ENCODE data around the gene CCDC82.

CCDC82 gene

DNA sequence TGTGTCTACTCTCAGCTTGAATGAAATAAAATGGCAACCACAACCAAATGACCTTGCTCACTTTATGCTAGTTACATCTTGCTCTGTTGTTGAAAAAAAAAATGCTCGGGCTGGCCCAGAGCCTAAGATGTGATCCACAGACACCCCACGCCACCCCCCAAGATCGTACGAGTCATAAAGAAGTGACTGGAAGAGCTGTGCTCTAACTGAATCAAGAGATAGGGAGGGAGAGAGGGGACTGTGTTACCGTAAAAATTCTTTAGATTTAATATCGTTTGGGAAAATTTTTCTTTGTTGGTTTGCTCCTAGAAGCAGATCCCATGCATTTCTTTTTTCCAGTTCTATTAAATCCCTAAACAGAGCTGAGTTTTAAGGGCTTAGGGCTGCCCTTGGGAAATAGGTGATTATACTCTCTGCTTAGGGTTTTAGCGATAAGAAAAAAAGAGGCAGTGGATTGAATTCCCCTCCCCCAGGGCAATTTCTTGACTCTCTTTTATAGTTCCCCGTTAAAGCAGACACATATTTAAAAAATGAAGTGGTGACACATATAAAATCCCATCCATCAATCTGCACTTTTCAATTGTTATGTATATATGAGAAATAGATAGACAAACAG lies 61.2 kb downstream of the CCDC82 start:
- Histone ChIP-seq H3K4me1 (ENCODE audit: control insufficient read depth in 1 of 2, insufficient read depth in 2 of 2, low read length in 2 of 2) (peaks cover 12 to 27% of the 10 kb centered on the region in 2 donors), H3K9me3 (ENCODE audit: control insufficient read depth in 1 of 2, low read length in 2 of 2) (no peaks in the 10 kb centered on the region), H3K4me3 (ENCODE audit: low read depth in 1 of 2, low read length in 2 of 2) (no peak overlapping the region), H3K27me3 (ENCODE audit: low read depth, low read length) (no peaks in the 10 kb centered on the region), H3K36me3 (ENCODE audit: control insufficient read depth in 1 of 2, insufficient read depth in 2 of 2, low read length in 2 of 2) (no peaks in the 10 kb centered on the region), H3K27ac (ENCODE audit: low read length) (no peak overlapping the region)

DNA sequence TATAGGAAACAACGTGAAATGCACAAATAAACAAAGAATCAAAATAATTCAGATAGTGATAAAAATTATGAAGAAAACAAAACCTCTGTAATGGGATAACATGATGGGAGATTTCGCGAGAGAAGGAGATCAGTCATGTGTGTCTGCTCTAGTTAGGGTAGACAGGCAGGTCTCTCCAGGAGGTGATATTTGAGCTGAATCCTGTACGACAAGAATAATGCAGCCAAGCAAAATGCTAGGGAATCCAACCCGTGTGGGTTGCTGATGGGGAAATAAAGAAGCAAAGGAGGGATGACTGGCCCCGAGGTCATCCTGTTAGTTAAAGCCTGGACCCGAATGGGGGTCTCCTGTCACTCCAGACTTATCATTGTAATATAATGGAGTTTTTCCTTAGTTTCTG lies 62.8 kb downstream of the CCDC82 start:
- Histone ChIP-seq H3K27me3 (ENCODE audit: low read depth, low read length) (no peaks in the 10 kb centered on the region), H3K9me3 (ENCODE audit: control insufficient read depth in 1 of 2, low read length in 2 of 2) (no peaks in the 10 kb centered on the region), H3K36me3 (ENCODE audit: control insufficient read depth in 1 of 2, insufficient read depth in 2 of 2, low read length in 2 of 2) (no peaks in the 10 kb centered on the region), H3K4me1 (ENCODE audit: control insufficient read depth in 1 of 2, insufficient read depth in 2 of 2, low read length in 2 of 2) (peaks cover 4 to 21% of the 10 kb centered on the region in 2 donors), H3K4me3 (ENCODE audit: low read depth in 1 of 2, low read length in 2 of 2) (no peak overlapping the region), H3K27ac (ENCODE audit: low read length) (no peak overlapping the region)

DNA sequence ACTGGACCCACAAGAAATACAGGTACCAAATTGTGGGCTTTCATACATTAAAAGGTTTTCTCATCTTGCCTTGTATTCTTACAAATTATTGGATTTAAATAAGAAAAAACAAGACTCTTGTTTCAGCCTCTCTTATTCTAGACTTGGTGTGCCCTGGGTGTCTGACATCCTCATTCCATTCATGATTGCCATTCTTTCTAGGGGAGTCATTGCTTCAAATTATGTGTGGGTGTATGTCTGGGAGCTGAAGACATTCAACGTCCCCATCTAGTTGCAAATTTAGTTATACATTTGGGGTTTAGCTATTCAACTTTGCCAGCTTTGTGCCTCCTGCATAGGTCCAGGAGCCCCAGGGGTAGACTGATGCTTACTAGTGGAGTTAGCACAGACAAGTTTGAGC lies 64.8 kb downstream of the CCDC82 start:
- H3K4me1 ChIP-seq (ENCODE audit: control insufficient read depth in 1 of 2, insufficient read depth in 2 of 2, low read length in 2 of 2) = peaks cover 7 to 20% of the 10 kb centered on the region in 2 donors
- no peak overlapping the region for H3K27ac ChIP-seq (ENCODE audit: low read length)
- H3K27me3 ChIP-seq (ENCODE audit: low read depth, low read length) = no peaks in the 10 kb centered on the region

DNA sequence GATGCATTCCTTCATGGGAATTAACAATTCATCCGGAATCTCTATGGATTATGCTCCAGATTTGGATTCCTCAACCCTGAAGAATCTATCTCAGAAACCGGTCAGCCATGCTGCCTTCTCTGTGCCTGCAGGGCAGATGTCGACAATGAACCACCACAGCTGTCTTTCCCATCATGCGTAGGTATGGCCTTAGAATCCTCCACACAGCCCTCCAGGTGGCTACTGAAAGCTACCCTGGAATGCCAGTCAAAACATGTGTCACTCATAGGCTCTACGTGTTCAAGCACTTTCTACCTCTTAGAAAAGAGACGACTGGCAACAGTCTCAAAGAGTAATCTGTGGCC lies 66.1 kb downstream of the CCDC82 start:
- no peaks in the 10 kb centered on the region for H3K27me3 ChIP-seq (ENCODE audit: low read depth, low read length)
- no peak overlapping the region for H3K4me3 ChIP-seq (ENCODE audit: low read depth in 1 of 2, low read length in 2 of 2)
- no peaks in the 10 kb centered on the region for H3K9me3 ChIP-seq (ENCODE audit: control insufficient read depth in 1 of 2, low read length in 2 of 2)
- no peaks in the 10 kb centered on the region for H3K36me3 ChIP-seq (ENCODE audit: control insufficient read depth in 1 of 2, insufficient read depth in 2 of 2, low read length in 2 of 2)
- H3K27ac ChIP-seq (ENCODE audit: low read length) = no peak overlapping the region
- H3K4me1 ChIP-seq (ENCODE audit: control insufficient read depth in 1 of 2, insufficient read depth in 2 of 2, low read length in 2 of 2) = peaks cover 4 to 15% of the 10 kb centered on the region in 2 donors

More for the DNA sequence above, 64.8 kb downstream of the CCDC82 start:
- no peaks in the 10 kb centered on the region for H3K9me3 ChIP-seq (ENCODE audit: control insufficient read depth in 1 of 2, low read length in 2 of 2)
- H3K4me3 ChIP-seq (ENCODE audit: low read depth in 1 of 2, low read length in 2 of 2) = no peak overlapping the region
- no peaks in the 10 kb centered on the region for H3K36me3 ChIP-seq (ENCODE audit: control insufficient read depth in 1 of 2, insufficient read depth in 2 of 2, low read length in 2 of 2)

DNA sequence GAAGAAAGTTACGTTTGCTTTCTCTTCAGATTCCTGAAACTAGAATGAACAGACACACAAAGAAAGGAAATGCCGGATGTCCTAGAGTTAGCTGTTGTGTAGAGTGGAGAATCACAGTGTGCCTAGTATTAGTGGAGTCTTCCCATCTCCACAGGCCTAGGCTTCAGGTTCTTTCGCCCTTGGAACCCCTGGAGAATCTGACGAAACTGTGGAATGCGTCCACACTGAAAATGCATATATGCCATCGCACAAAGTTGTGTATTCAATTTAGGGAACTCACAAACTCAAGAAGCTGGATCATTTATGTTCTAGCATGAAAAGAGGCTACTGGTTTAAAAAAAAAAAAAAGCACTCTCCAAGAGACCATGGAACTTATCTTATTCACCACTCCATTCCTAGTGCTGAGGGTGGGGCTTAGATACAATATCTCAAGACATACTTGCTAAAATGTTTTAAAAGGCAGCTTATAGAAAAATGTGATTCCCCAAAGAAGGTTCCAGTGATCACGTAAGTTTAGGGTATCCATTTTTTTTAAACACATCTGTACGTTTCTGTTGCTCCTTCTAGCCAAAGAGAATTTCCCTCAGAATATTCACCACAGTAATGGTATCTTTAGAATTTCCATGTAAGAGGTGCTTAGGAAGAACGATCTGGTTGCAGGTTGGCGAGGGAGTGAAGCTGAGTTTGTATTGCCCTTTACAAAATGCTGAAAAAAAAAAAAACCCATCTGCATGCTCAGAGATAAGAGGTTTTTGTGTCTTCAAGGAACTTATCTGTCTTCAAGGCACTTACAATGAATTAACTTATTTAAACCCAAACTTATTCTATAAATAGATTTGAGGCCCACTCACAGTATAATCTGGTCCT lies 66.7 kb downstream of the CCDC82 start:
- no peak overlapping the region for H3K27ac ChIP-seq (ENCODE audit: low read length)
- H3K4me1 ChIP-seq (ENCODE audit: control insufficient read depth in 1 of 2, insufficient read depth in 2 of 2, low read length in 2 of 2) = peaks cover 5 to 17% of the 10 kb centered on the region in 2 donors
- H3K4me3 ChIP-seq (ENCODE audit: low read depth in 1 of 2, low read length in 2 of 2) = no peak overlapping the region
- H3K27me3 ChIP-seq (ENCODE audit: low read depth, low read length) = no peaks in the 10 kb centered on the region
- H3K9me3 ChIP-seq (ENCODE audit: control insufficient read depth in 1 of 2, low read length in 2 of 2) = no peaks in the 10 kb centered on the region
- no peaks in the 10 kb centered on the region for H3K36me3 ChIP-seq (ENCODE audit: control insufficient read depth in 1 of 2, insufficient read depth in 2 of 2, low read length in 2 of 2)

DNA sequence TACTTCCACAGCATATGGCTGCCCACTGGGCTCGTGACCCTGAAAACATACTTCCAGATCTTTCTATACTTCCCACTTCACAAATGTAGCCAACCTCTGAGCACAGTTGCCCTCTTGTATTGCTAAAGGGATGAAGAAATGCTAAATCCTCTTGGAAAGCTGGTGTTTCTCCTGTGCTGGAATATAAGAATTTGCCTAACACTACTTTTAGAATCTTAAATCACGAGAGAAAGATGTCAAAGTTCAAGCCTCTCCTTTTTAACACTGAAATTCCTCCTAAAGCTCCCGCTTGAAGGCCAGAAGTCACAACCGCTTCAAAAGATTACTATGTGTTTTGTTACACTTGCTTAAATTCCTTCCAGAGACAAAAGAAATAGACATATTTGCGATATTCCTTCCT lies 68.6 kb downstream of the CCDC82 start:
- H3K36me3 ChIP-seq (ENCODE audit: control insufficient read depth in 1 of 2, insufficient read depth in 2 of 2, low read length in 2 of 2) = no peaks in the 10 kb centered on the region

DNA sequence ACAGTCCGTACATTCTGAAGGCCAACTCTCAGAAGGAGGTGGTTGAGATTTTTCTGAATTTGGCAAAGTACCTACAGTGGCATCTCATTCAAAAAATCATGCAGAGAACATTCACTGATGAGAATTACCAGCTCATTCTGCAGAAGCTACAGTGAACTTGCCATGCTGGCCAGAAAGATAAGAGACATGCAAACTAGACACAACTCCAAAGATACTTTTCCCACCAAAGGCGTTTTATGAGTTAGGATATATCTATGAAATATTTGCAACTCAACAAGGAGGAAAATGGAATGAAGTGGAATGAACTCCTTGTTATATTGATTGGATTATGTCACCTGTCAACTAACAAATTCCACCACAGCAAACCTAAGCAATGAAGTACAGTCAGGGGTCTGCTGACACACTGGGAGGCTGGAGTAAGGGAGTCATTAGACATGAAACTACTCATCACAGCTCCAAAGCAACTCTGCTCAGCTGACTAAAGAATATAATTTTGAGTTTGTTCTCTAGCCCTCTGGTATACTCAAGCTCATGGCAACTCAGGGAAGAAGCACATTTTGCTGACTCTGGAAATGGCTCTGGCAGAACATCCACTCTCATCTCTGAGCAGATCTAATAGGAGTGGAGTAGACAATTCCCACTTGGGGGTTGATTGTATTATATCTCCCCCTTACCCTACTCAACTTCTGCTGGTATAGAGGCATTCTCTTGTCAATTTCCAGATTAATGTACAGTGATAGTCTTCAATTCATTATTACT lies 69.6 kb downstream of the CCDC82 start:
- H3K36me3 ChIP-seq (ENCODE audit: control insufficient read depth in 1 of 2, insufficient read depth in 2 of 2, low read length in 2 of 2) = no peaks in the 10 kb centered on the region
- no peaks in the 10 kb centered on the region for H3K9me3 ChIP-seq (ENCODE audit: control insufficient read depth in 1 of 2, low read length in 2 of 2)
- no peaks in the 10 kb centered on the region for H3K27me3 ChIP-seq (ENCODE audit: low read depth, low read length)
- no peak overlapping the region for H3K4me3 ChIP-seq (ENCODE audit: low read depth in 1 of 2, low read length in 2 of 2)
- H3K4me1 ChIP-seq (ENCODE audit: control insufficient read depth in 1 of 2, insufficient read depth in 2 of 2, low read length in 2 of 2) = peaks cover 18 to 24% of the 10 kb centered on the region in 2 donors
- H3K27ac ChIP-seq (ENCODE audit: low read length) = no peak overlapping the region

More for the DNA sequence above, 68.6 kb downstream of the CCDC82 start:
- Histone ChIP-seq H3K27me3 (ENCODE audit: low read depth, low read length) (no peaks in the 10 kb centered on the region), H3K4me1 (ENCODE audit: control insufficient read depth in 1 of 2, insufficient read depth in 2 of 2, low read length in 2 of 2) (peaks cover 18 to 32% of the 10 kb centered on the region in 2 donors), H3K4me3 (ENCODE audit: low read depth in 1 of 2, low read length in 2 of 2) (no peak overlapping the region), H3K9me3 (ENCODE audit: control insufficient read depth in 1 of 2, low read length in 2 of 2) (no peaks in the 10 kb centered on the region), H3K27ac (ENCODE audit: low read length) (no peak overlapping the region)

DNA sequence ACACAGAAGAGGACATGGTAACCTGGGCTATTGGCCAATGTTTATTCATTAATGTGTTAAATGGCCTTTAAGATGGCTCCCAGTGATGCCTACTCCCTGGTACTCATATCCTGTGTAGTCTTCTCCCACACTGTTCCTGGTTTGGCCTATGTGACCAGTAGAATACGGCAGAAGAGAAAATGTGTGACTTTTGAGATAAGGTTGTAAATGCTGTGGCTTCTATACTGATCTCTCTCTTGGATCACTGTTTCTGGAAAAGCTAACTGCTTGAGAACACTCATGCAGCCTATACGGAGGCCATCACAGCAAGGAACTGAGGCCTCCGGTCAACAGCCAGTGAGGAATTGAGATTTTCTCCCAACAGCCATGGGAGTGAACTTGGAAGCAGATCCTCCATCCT lies 70.9 kb downstream of the CCDC82 start:
- Histone ChIP-seq H3K27me3 (ENCODE audit: low read depth, low read length) (no peaks in the 10 kb centered on the region), H3K9me3 (ENCODE audit: control insufficient read depth in 1 of 2, low read length in 2 of 2) (no peaks in the 10 kb centered on the region), H3K4me1 (ENCODE audit: control insufficient read depth in 1 of 2, insufficient read depth in 2 of 2, low read length in 2 of 2) (peaks cover 21 to 29% of the 10 kb centered on the region in 2 donors), H3K4me3 (ENCODE audit: low read depth in 1 of 2, low read length in 2 of 2) (no peak overlapping the region), H3K36me3 (ENCODE audit: control insufficient read depth in 1 of 2, insufficient read depth in 2 of 2, low read length in 2 of 2) (no peaks in the 10 kb centered on the region), H3K27ac (ENCODE audit: low read length) (no peak overlapping the region)

DNA sequence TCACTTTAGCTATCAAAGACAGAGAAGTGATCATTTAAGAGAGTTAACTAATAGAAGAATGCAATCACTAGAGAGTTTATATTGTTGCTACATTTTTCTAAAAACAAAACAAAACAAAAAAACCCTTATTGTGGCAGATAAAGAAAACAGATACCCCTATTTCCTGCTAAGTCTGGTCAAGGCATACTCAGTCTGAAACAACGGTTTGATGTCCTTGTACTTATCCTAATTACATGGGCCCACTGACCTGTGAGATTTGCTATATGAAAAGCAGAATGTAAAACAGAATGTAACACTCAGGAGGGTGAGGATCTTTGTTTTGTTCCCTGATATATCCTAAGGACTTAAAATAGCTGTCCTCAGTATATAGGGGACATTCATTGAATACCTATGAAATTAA lies 71.3 kb downstream of the CCDC82 start:
- no peak overlapping the region for H3K4me3 ChIP-seq (ENCODE audit: low read depth in 1 of 2, low read length in 2 of 2)
- H3K27ac ChIP-seq (ENCODE audit: low read length) = no peak overlapping the region
- no peaks in the 10 kb centered on the region for H3K27me3 ChIP-seq (ENCODE audit: low read depth, low read length)
- H3K9me3 ChIP-seq (ENCODE audit: control insufficient read depth in 1 of 2, low read length in 2 of 2) = no peaks in the 10 kb centered on the region
- H3K36me3 ChIP-seq (ENCODE audit: control insufficient read depth in 1 of 2, insufficient read depth in 2 of 2, low read length in 2 of 2) = no peaks in the 10 kb centered on the region
- H3K4me1 ChIP-seq (ENCODE audit: control insufficient read depth in 1 of 2, insufficient read depth in 2 of 2, low read length in 2 of 2) = peaks cover 21 to 29% of the 10 kb centered on the region in 2 donors

DNA sequence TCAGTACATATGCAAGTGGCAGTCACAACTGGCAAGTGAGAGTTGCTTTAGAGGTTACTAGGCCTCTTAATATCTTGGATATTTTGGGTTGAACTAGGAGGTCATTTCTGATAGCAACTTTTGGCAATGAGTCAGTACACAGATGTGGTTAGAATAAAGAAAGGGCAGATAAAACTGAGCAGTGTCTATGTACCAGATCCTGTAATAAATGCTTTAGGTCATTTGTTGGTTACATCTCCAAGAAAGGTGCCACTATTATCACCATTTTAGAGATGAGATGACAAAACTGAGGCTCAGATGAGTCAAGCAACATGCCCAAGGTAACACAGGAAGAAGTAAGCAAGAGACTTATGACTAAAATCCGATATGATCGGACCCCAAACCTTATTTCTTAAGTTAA lies 71.7 kb downstream of the CCDC82 start:
- no peaks in the 10 kb centered on the region for H3K9me3 ChIP-seq (ENCODE audit: control insufficient read depth in 1 of 2, low read length in 2 of 2)
- no peaks in the 10 kb centered on the region for H3K36me3 ChIP-seq (ENCODE audit: control insufficient read depth in 1 of 2, insufficient read depth in 2 of 2, low read length in 2 of 2)
- no peak overlapping the region for H3K4me3 ChIP-seq (ENCODE audit: low read depth in 1 of 2, low read length in 2 of 2)
- H3K27ac ChIP-seq (ENCODE audit: low read length) = no peak overlapping the region
- peaks cover 21 to 29% of the 10 kb centered on the region in 2 donors for H3K4me1 ChIP-seq (ENCODE audit: control insufficient read depth in 1 of 2, insufficient read depth in 2 of 2, low read length in 2 of 2)
- H3K27me3 ChIP-seq (ENCODE audit: low read depth, low read length) = no peaks in the 10 kb centered on the region

DNA sequence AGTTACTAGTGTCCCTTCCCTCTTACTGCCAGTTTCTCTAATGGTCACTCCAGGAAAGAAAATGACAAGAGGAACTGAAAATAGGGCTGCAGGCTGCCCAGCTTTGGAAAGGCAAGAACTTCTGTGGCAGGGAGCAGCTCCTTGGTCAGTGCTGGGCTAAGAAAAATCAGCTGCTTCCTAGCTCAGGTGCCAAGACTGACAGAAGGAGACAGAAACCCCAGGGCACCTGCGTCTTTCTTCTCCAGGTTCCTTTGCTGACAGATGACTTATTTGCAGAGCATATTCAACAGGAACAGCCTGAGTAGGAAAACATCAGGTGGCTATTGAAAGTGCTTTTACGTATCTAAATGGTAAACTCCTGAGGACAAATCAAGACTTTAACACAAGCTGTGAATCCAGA lies 72.1 kb downstream of the CCDC82 start:
- no peaks in the 10 kb centered on the region for H3K36me3 ChIP-seq (ENCODE audit: control insufficient read depth in 1 of 2, insufficient read depth in 2 of 2, low read length in 2 of 2)
- peaks cover 21 to 29% of the 10 kb centered on the region in 2 donors for H3K4me1 ChIP-seq (ENCODE audit: control insufficient read depth in 1 of 2, insufficient read depth in 2 of 2, low read length in 2 of 2)
- H3K27ac ChIP-seq (ENCODE audit: low read length) = no peak overlapping the region
- no peaks in the 10 kb centered on the region for H3K27me3 ChIP-seq (ENCODE audit: low read depth, low read length)
- H3K4me3 ChIP-seq (ENCODE audit: low read depth in 1 of 2, low read length in 2 of 2) = no peak overlapping the region
- no peaks in the 10 kb centered on the region for H3K9me3 ChIP-seq (ENCODE audit: control insufficient read depth in 1 of 2, low read length in 2 of 2)

Data from muscle layer of duodenum (tissue), 2 donors.